Measurements from ENCODE around the gene TIAM2. TPM values are rescaled to one million over a fixed set of nuclear protein-coding genes. Genes with fewer than 3 reads are reported as not detected.

The TIAM2 gene
- total RNA-seq, 2 experiments from 2014 or later = 5.4 to 6.2 TPM

GRCh38 chr6:155079985-155080452 is 84.9 kb downstream of the TIAM2 start:
- BruUV-seq (replicated peaks) = no TSS peak
- H3K36me3 ChIP-seq (ENCODE audit: insufficient read depth, low read length) = no peaks in the 10 kb centered on the region
- peaks cover 13% of the 10 kb centered on the region for H3K4me1 ChIP-seq (ENCODE audit: insufficient read depth, low read length, poor library complexity, severe bottlenecking)
- H3K79me2 ChIP-seq (ENCODE audit: insufficient read depth, low read depth, low read length) = no peaks in the 10 kb centered on the region
- H3K9me3 ChIP-seq (ENCODE audit: low read length) = no peaks in the 10 kb centered on the region
- ChIA-PET CTCF (ENCODE audit: unreplicated experiment) (no interaction called here), POLR2A (interaction anchor here (0.6 to 0.8 kb wide), 3 partner anchors 16 to 229 kb away, joined by 3 to 4 read pairs (median 3); no protein-coding TSS in a partner anchor)
- no peak for TF ChIP-seq EZH2phosphoT487 (IDR thresholded peaks at IDR 0.05; ENCODE audit: borderline replicate concordance, low read depth, low read length)
- TF ChIP-seq, protein P1, sequence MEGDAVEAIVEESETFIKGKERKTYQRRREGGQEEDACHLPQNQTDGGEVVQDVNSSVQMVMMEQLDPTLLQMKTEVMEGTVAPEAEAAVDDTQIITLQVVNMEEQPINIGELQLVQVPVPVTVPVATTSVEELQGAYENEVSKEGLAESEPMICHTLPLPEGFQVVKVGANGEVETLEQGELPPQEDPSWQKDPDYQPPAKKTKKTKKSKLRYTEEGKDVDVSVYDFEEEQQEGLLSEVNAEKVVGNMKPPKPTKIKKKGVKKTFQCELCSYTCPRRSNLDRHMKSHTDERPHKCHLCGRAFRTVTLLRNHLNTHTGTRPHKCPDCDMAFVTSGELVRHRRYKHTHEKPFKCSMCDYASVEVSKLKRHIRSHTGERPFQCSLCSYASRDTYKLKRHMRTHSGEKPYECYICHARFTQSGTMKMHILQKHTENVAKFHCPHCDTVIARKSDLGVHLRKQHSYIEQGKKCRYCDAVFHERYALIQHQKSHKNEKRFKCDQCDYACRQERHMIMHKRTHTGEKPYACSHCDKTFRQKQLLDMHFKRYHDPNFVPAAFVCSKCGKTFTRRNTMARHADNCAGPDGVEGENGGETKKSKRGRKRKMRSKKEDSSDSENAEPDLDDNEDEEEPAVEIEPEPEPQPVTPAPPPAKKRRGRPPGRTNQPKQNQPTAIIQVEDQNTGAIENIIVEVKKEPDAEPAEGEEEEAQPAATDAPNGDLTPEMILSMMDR (conservative IDR thresholded peaks at IDR 0.05; ENCODE audit: low read length) = no peak
- no peaks in the 10 kb centered on the region for H4K20me1 ChIP-seq (ENCODE audit: insufficient read depth, low read length)
- H3K9me2 ChIP-seq (ENCODE audit: insufficient read depth, low read length) = no peaks in the 10 kb centered on the region
- H3K4me3 ChIP-seq (ENCODE audit: low read depth, low read length, poor library complexity, severe bottlenecking) = no peak overlapping the region
- no peak overlapping the region for H2AFZ ChIP-seq (ENCODE audit: low read length)
- intact Hi-C loops (cut with micrococcal nuclease; ENCODE audit: unreplicated experiment) = no loop called here
- H3K4me2 ChIP-seq (ENCODE audit: low read length) = no peak overlapping the region
- H3K27ac ChIP-seq (ENCODE audit: low read depth, low read length, poor library complexity, severe bottlenecking) = no peak overlapping the region
- no peak for DNase-seq (ENCODE audit: low spot score)

DNA sequence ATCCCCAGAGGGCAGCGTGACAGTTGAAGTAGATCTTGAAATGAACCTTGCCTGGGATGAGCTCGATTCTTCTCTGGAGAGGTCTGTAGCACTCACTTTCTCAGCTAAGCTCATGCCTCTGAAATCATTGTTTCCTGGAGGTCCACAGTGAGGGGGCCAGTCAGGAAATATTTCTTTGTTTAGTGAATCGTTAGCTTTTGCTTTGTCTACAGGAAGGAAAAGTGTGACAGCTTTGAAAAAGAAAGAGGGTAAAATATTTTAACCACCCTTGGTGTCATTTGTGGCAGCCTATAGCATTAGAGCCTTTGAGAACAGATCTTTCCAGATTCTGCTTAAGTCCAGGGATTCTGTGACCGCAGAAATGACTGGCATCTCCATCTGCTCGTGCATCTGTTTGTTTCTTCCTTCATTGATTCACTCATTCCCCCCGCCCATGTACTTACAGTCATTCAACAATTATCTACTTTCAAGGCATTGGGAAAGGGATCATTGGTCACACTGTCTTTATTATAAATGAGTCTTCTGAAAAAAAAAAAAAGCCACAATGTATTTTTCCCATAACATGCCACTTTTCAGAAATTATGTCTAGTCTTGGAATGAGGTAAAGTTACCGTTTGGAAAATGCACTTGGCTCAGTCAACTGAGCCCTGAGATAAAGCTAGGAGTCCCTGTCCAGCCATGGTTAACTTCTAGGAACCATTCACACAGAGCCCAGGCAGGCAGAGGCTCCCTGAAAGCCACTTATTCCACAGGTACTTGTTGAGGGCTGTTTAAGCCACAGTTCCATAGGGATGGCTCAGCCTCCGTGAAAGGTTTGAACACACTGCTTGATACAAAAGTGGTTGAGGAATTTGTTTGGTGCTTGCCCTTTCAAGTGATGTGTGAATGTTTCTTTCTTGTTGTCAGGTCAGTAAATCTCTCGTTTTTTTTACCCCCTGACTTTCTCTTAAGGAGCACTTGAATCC is 86.0 kb downstream of the TIAM2 start:
- no peak overlapping the region for H2AFZ ChIP-seq (ENCODE audit: low read length)
- intact Hi-C loops (cut with micrococcal nuclease; ENCODE audit: unreplicated experiment) = no loop called here
- H3K4me2 ChIP-seq (ENCODE audit: low read length) = no peak overlapping the region
- no peak overlapping the region for H3K27ac ChIP-seq (ENCODE audit: low read depth, low read length, poor library complexity, severe bottlenecking)
- DNase-seq (ENCODE audit: low spot score) = no peak
- H3K36me3 ChIP-seq (ENCODE audit: insufficient read depth, low read length) = no peaks in the 10 kb centered on the region
- H3K9me2 ChIP-seq (ENCODE audit: insufficient read depth, low read length) = no peaks in the 10 kb centered on the region
- H3K4me3 ChIP-seq (ENCODE audit: low read depth, low read length, poor library complexity, severe bottlenecking) = no peak overlapping the region
- H3K4me1 ChIP-seq (ENCODE audit: insufficient read depth, low read length, poor library complexity, severe bottlenecking) = peaks cover 2% of the 10 kb centered on the region
- no TSS peak for BruUV-seq (replicated peaks)
- CTCF ChIA-PET (ENCODE audit: unreplicated experiment) = no interaction called here
- H3K9me3 ChIP-seq (ENCODE audit: low read length) = no peaks in the 10 kb centered on the region
- no peaks in the 10 kb centered on the region for H3K79me2 ChIP-seq (ENCODE audit: insufficient read depth, low read depth, low read length)
- POLR2A ChIA-PET = interaction anchor here (0.8 to 1.6 kb wide), 2 partner anchors 15 to 17 kb away, joined by 3 to 4 read pairs; no protein-coding TSS in a partner anchor
- no peak for TF ChIP-seq EZH2phosphoT487 (IDR thresholded peaks at IDR 0.05; ENCODE audit: borderline replicate concordance, low read depth, low read length)
- TF ChIP-seq, protein P1 (conservative IDR thresholded peaks at IDR 0.05; ENCODE audit: low read length) = no peak
- H4K20me1 ChIP-seq (ENCODE audit: insufficient read depth, low read length) = no peaks in the 10 kb centered on the region
